Osteocyte (in vitro differentiated cells): Measurements from ENCODE around the gene SPHK2. TPM values are rescaled to one million over a fixed set of nuclear protein-coding genes. Genes with fewer than 3 reads are reported as not detected.

ENCODE experiments used
- DNase-seq: peaks from one replicate; pipeline ENCODE4 v3.0.0; 2021; ENCODE audit warnings: mixed read lengths; ENCODE audit not compliant: unreplicated experiment; ENCODE audit errors: extremely low spot score
- H3K27ac Mint-ChIP-seq: one replicate; pipeline ENCODE4 v1.8.0; 2021; ENCODE audit warnings: mild to moderate bottlenecking, mixed read lengths; ENCODE audit not compliant: unreplicated experiment
- H3K27me3 Mint-ChIP-seq: one replicate; pipeline ENCODE4 v1.8.0; 2021; ENCODE audit warnings: mixed read lengths; ENCODE audit not compliant: unreplicated experiment
- H3K36me3 Mint-ChIP-seq: one replicate; pipeline ENCODE4 v1.8.0; 2021; ENCODE audit warnings: mixed read lengths; ENCODE audit not compliant: unreplicated experiment
- H3K4me1 Mint-ChIP-seq: one replicate; pipeline ENCODE4 v1.8.0; 2021; ENCODE audit warnings: mixed read lengths; ENCODE audit not compliant: unreplicated experiment
- H3K4me3 Mint-ChIP-seq: one replicate; pipeline ENCODE4 v1.8.0; 2021; ENCODE audit warnings: mild to moderate bottlenecking, moderate library complexity, mixed read lengths; ENCODE audit not compliant: unreplicated experiment
- H3K9me3 Mint-ChIP-seq: one replicate; pipeline ENCODE4 v1.8.0; 2021; ENCODE audit warnings: mixed read lengths; ENCODE audit not compliant: unreplicated experiment
- CTCF ChIP-seq: fragments of 200-600 bp; sonication (generic); IDR thresholded peaks from 2 replicates; pipeline ENCODE4 v1.5.0; 2021; ENCODE audit warnings: antibody characterized with exemption, mild to moderate bottlenecking, moderate library complexity
- total RNA-seq: library from RNA; stranded (reverse); gene quantifications from 2 replicates; pipeline ENCODE4 v1.2.1, GENCODE V29; 2021

Gene SPHK2
- total RNA-seq, 1 donor from 2014 or later = 34.7 TPM

GRCh38 chr19:48588670-48589401 is 30.5 kb upstream of the SPHK2 start:
- Mint-ChIP-seq H3K36me3 (no peaks in the 10 kb centered on the region), H3K27ac (peak overlapping the region; percentile 27), H3K4me3 (peak overlapping the region; percentile 79), H3K4me1 (peaks cover 13% of the 10 kb centered on the region), H3K27me3 (no peaks in the 10 kb centered on the region), H3K9me3 (no peaks in the 10 kb centered on the region)
- TF ChIP-seq CTCF = peak; percentile 97
- DNase-seq = peak; percentile 97

- no peak for DNase-seq
- peaks cover 9% of the 10 kb centered on the region for H3K4me1 Mint-ChIP-seq
- no peaks in the 10 kb centered on the region for H3K9me3 Mint-ChIP-seq
- H3K36me3 Mint-ChIP-seq = no peaks in the 10 kb centered on the region
- no peak overlapping the region for H3K27ac Mint-ChIP-seq
- H3K4me3 Mint-ChIP-seq = no peak overlapping the region
- no peaks in the 10 kb centered on the region for H3K27me3 Mint-ChIP-seq
- TF ChIP-seq CTCF = no peak
Observed at GRCh38 chr19:48591021-48591420, 28.3 kb upstream of the SPHK2 start.

- Mint-ChIP-seq H3K36me3 (no peaks in the 10 kb centered on the region), H3K9me3 (no peaks in the 10 kb centered on the region), H3K4me1 (peaks cover 2% of the 10 kb centered on the region), H3K27ac (no peak overlapping the region), H3K4me3 (no peak overlapping the region), H3K27me3 (peaks cover 4% of the 10 kb centered on the region)
- DNase-seq = no peak
- TF ChIP-seq CTCF = no peak
Observed at GRCh38 chr19:48595171-48595570, 24.1 kb upstream of the SPHK2 start.

- Mint-ChIP-seq H3K27ac (no peak overlapping the region), H3K9me3 (no peaks in the 10 kb centered on the region), H3K27me3 (peaks cover 4% of the 10 kb centered on the region)
Observed at GRCh38 chr19:48595833-48596232, 23.5 kb upstream of the SPHK2 start.

More at GRCh38 chr19:48595833-48596232, 23.5 kb upstream of the SPHK2 start:
- Mint-ChIP-seq H3K4me1 (no peaks in the 10 kb centered on the region), H3K36me3 (no peaks in the 10 kb centered on the region), H3K4me3 (no peak overlapping the region)
- DNase-seq = no peak
- TF ChIP-seq CTCF = no peak
